IPS-20b (cell line): ENCODE measurements around the gene FBLN2.

Experiments used
- H3K27ac ChIP-seq: one replicate; pipeline ENCODE4 v1.5.1; 2013; ENCODE audit warnings: low read length
- H3K27me3 ChIP-seq: 2 replicates; pipeline ENCODE4 v1.6.1; 2013; ENCODE audit warnings: mild to moderate bottlenecking, low read length, inconsistent platforms; ENCODE audit not compliant: insufficient read depth
- H3K36me3 ChIP-seq: 2 replicates; pipeline ENCODE4 v1.6.1; 2013; ENCODE audit warnings: low read depth, mild to moderate bottlenecking, inconsistent platforms, low read length, moderate library complexity; ENCODE audit not compliant: insufficient read depth
- H3K4me1 ChIP-seq: 2 replicates; pipeline ENCODE4 v1.6.1; 2013; ENCODE audit warnings: mild to moderate bottlenecking, control low read depth, inconsistent platforms, low read length, moderate library complexity; ENCODE audit not compliant: insufficient read depth
- H3K4me3 ChIP-seq: 2 replicates; pipeline ENCODE4 v1.5.1; 2013; ENCODE audit warnings: mild to moderate bottlenecking, low read length, inconsistent platforms
- H3K9ac ChIP-seq: 2 replicates; pipeline ENCODE4 v1.6.1; 2013; ENCODE audit warnings: low read depth, mild to moderate bottlenecking, inconsistent platforms, low read length, moderate library complexity
- H3K9me3 ChIP-seq: 2 replicates; pipeline ENCODE4 v1.6.1; 2013; ENCODE audit warnings: mild to moderate bottlenecking, low read depth, low read length, inconsistent platforms; ENCODE audit not compliant: insufficient read depth

Gene FBLN2

DNA sequence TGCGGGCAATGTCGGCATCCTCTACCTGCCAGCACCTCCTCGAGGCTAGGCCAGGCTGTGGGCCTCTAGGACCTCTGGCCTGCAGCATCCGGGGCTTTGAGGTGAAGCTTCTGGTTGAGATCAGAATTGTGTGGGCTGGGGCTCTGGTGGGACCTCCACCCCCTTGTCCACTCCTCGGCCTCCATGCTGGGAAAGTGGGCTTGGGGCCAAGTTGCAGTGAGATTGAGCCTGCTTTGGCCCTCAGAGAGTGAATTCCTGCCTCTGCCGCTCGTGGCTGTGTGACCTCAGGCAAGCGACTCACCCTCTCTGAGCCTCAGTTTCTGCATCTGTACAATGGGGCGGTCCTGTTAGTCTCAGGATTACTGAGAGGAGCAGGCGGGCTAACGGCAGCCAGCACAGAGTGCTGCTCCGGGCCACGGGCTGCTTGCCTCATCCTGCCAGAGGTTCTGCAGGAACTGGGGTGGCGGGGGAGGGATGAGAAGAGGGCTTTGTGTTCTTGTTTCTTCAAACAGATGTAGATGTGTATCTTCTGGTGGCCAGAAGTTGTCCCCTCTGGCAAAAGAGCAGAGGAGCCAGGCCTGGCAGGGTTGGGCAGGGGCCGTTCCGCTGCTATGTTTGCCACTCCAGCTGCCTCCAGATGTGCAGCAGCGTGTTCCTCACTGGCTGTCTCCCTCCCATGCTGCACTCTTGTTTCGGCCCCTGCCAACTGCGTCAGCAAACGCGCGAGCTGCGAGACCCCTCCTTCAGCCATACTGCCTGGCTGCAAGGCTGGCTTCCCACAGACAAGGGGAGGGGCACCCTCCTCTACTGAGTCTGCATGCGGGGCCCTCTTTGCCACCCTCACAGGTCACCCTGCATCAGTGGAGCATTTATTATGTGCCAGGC is 33.7 kb downstream of the FBLN2 start:
- Histone ChIP-seq H3K27ac (no peak overlapping the region), H3K4me3 (no peak overlapping the region), H3K36me3 (no peaks in the 10 kb centered on the region), H3K9ac (no peak overlapping the region), H3K9me3 (no peaks in the 10 kb centered on the region), H3K27me3 (no peaks in the 10 kb centered on the region), H3K4me1 (peaks cover 5% of the 10 kb centered on the region; the same call in 1 of the 2 replicates)

- no peak overlapping the region for H3K27ac ChIP-seq
- H3K9ac ChIP-seq = no peak overlapping the region
Observed at GRCh38 chr3:13583251-13584180, 34.6 kb downstream of the FBLN2 start.

DNA sequence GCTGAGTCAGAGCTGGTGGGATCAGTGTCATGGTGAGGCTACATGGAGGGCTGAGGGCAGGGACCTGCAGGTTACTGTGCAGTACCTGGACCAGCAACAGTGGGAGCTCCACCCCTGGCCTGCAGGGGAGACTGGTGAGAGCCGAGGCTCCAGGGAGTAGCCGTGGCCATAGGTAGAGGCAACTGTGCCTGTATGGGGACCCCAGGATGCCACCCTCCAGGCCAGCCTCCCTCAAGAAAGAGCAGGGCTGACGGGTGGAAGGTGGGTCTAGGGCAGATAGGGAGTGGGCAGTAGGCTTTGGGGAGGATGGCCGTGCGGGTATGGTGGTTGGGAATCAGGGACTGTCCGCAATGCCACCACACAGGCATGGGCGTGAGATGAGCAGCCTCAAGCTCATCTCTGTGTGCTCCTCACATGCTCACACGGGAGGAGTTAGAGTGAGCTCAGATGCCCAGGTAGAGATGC is 35.5 kb downstream of the FBLN2 start:
- Histone ChIP-seq H3K9ac (no peak overlapping the region), H3K36me3 (no peaks in the 10 kb centered on the region), H3K27me3 (no peaks in the 10 kb centered on the region), H3K9me3 (no peaks in the 10 kb centered on the region), H3K4me3 (no peak overlapping the region), H3K4me1 (peaks cover 14% of the 10 kb centered on the region; the same call in 1 of the 2 replicates), H3K27ac (no peak overlapping the region)

More at GRCh38 chr3:13583251-13584180, 34.6 kb downstream of the FBLN2 start:
- H3K9me3 ChIP-seq = no peaks in the 10 kb centered on the region
- H3K4me1 ChIP-seq = peaks cover 12% of the 10 kb centered on the region; the same call in 1 of the 2 replicates
- no peaks in the 10 kb centered on the region for H3K36me3 ChIP-seq
- no peaks in the 10 kb centered on the region for H3K27me3 ChIP-seq
- no peak overlapping the region for H3K4me3 ChIP-seq

- Histone ChIP-seq H3K9me3 (no peaks in the 10 kb centered on the region), H3K9ac (no peak overlapping the region), H3K4me1 (peaks cover 14% of the 10 kb centered on the region; the same call in 1 of the 2 replicates), H3K4me3 (no peak overlapping the region), H3K36me3 (no peaks in the 10 kb centered on the region), H3K27ac (no peak overlapping the region), H3K27me3 (no peaks in the 10 kb centered on the region)
Observed at GRCh38 chr3:13584901-13585300, 36.0 kb downstream of the FBLN2 start.

DNA sequence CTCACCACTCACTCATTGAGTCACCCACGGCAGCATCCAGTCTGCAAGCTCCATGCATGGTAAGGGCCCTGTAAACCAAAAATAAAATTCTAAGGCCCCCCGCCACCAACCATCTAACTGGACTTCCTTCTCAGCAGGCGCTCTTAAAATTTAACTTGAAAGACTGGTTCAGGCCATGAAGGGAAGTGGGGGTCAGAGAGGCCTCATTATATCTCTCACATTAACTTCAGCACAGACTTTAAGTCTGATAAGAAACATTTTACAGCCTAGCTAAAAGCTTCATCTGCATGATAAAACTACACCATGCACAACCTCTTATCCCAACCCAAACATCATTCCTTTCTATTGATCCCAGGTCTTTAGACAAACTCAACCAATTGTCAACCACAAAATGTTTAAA is 38.5 kb downstream of the FBLN2 start:
- H3K36me3 ChIP-seq = no peaks in the 10 kb centered on the region
- H3K27me3 ChIP-seq = no peaks in the 10 kb centered on the region

GRCh38 chr3:13588221-13588701 is 39.3 kb downstream of the FBLN2 start:
- no peaks in the 10 kb centered on the region for H3K27me3 ChIP-seq
- H3K9me3 ChIP-seq = no peaks in the 10 kb centered on the region
- H3K9ac ChIP-seq = no peak overlapping the region
- peaks cover 14% of the 10 kb centered on the region; the same call in 1 of the 2 replicates for H3K4me1 ChIP-seq
- no peaks in the 10 kb centered on the region for H3K36me3 ChIP-seq
- no peak overlapping the region for H3K4me3 ChIP-seq
- no peak overlapping the region for H3K27ac ChIP-seq

More for the DNA sequence above, 38.5 kb downstream of the FBLN2 start:
- Histone ChIP-seq H3K9ac (no peak overlapping the region), H3K4me1 (peaks cover 14% of the 10 kb centered on the region; the same call in 1 of the 2 replicates), H3K27ac (no peak overlapping the region), H3K9me3 (no peaks in the 10 kb centered on the region), H3K4me3 (peak overlapping the region; percentile 0; the same call in 1 of the 2 replicates)

- H3K27me3 ChIP-seq = no peaks in the 10 kb centered on the region
- no peaks in the 10 kb centered on the region for H3K36me3 ChIP-seq
- peaks cover 14% of the 10 kb centered on the region; the same call in 1 of the 2 replicates for H3K4me1 ChIP-seq
- no peaks in the 10 kb centered on the region for H3K9me3 ChIP-seq
- no peak overlapping the region for H3K9ac ChIP-seq
- H3K4me3 ChIP-seq = no peak overlapping the region
- no peak overlapping the region for H3K27ac ChIP-seq
Observed at GRCh38 chr3:13588993-13589392, 40.1 kb downstream of the FBLN2 start.

GRCh38 chr3:13590841-13591520 is 42.1 kb downstream of the FBLN2 start:
- Histone ChIP-seq H3K27me3 (no peaks in the 10 kb centered on the region), H3K9me3 (no peaks in the 10 kb centered on the region), H3K4me3 (no peak overlapping the region), H3K36me3 (no peaks in the 10 kb centered on the region), H3K27ac (no peak overlapping the region), H3K4me1 (peaks cover 14% of the 10 kb centered on the region; the same call in 1 of the 2 replicates), H3K9ac (no peak overlapping the region)

- Histone ChIP-seq H3K36me3 (no peaks in the 10 kb centered on the region), H3K9ac (no peak overlapping the region), H3K4me1 (peaks cover 3% of the 10 kb centered on the region; the same call in 1 of the 2 replicates), H3K27ac (no peak overlapping the region), H3K27me3 (no peaks in the 10 kb centered on the region), H3K9me3 (no peaks in the 10 kb centered on the region), H3K4me3 (no peak overlapping the region)
Observed at GRCh38 chr3:13593615-13594014, 44.7 kb downstream of the FBLN2 start.

- no peak overlapping the region for H3K27ac ChIP-seq
- no peaks in the 10 kb centered on the region for H3K36me3 ChIP-seq
- no peaks in the 10 kb centered on the region for H3K9me3 ChIP-seq
- H3K4me1 ChIP-seq = no peaks in the 10 kb centered on the region; the same call in 1 of the 2 replicates
- no peaks in the 10 kb centered on the region for H3K27me3 ChIP-seq
- no peak overlapping the region for H3K9ac ChIP-seq
- H3K4me3 ChIP-seq = no peak overlapping the region
Observed at GRCh38 chr3:13594146-13594545, 45.2 kb downstream of the FBLN2 start.

GRCh38 chr3:13594991-13595421 is 46.1 kb downstream of the FBLN2 start:
- no peaks in the 10 kb centered on the region; the same call in 1 of the 2 replicates for H3K4me1 ChIP-seq
- H3K27me3 ChIP-seq = no peaks in the 10 kb centered on the region
- no peak overlapping the region for H3K27ac ChIP-seq
- H3K9me3 ChIP-seq = no peaks in the 10 kb centered on the region
- H3K9ac ChIP-seq = no peak overlapping the region
- H3K4me3 ChIP-seq = no peak overlapping the region
- H3K36me3 ChIP-seq = no peaks in the 10 kb centered on the region
